ENCODE measurements around the gene GPHA2. TPM values are rescaled to one million over a fixed set of nuclear protein-coding genes. Genes with fewer than 3 reads are reported as not detected.
A peak's percentile ranks its signal among the peaks of the same experiment; 100 is the strongest.

The GPHA2 gene
- total and polyA plus RNA-seq, 8 donors = 0.30 to 0.50 TPM; not detected in 6

GRCh38 chr11:64898076-64898445 lies 37.6 kb downstream of the GPHA2 start:
- TF ChIP-seq CTCF (IDR thresholded peaks at IDR 0.05) (no peak), POLR2A (IDR thresholded peaks at IDR 0.05) (no peak), POLR2AphosphoS5 (IDR thresholded peaks at IDR 0.05) (no peak), EP300 (IDR thresholded peaks at IDR 0.05) (no peak)
- Histone ChIP-seq H3K4me1 (peaks cover 11 to 16% (median 14%) of the 10 kb centered on the region in 4 donors), H3K27ac (no peak overlapping the region), H3K36me3 (peaks cover 53 to 87% (median 86%) of the 10 kb centered on the region in 4 donors), H3K27me3 (no peaks in the 10 kb centered on the region), H3K4me3 (no peak overlapping the region), H3K9me3 (no peaks in the 10 kb centered on the region)
- DNase-seq = no peak
- WGBS, 5 donors = 94 to 100% (median 96%) methylated on average over 3 to 9 of the region's 9 CpGs
- intact Hi-C loops (cut with DNase I; ENCODE audit: low total_unique reads) = no loop called here

DNA sequence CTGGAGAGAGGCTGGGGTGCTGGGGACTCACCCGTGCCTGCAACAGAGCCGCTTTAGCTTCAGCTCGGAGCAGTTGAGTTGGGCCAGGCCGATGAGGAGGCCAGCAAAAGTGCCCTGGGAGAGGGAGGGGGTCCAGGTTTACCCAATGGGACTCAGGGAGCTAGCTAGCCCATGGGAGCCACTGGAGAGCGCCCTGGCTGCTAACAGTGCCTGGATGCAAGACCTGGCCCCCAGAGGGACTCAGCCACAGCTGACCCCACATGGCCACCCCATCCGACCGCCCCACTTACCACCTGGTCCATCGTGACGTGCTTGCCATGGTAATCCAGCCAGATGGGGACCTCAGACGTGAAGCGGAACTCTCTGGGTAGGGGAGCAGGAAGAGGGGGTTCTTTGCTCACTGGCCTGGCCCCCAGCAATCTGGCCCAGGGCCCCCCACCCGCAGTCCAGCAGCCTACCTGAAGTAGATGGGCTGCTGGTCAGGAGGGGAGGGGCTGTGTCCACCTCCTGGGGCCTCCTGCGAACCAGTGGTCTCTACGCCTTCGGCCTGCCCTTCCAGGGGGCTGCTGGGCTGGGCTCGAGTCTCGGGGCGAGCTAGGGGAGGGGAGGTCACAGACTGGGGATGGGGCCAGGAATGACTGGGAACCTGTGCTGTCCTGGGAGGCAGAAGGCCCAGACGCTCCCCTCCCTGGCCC lies 38.2 kb downstream of the GPHA2 start:
- DNase-seq = no peak
- no peaks in the 10 kb centered on the region for H3K27me3 ChIP-seq
- H3K4me1 ChIP-seq = peaks cover 11 to 21% (median 14%) of the 10 kb centered on the region in 4 donors
- TF ChIP-seq CTCF (IDR thresholded peaks at IDR 0.05) (no peak), POLR2A (IDR thresholded peaks at IDR 0.05) (no peak), EP300 (IDR thresholded peaks at IDR 0.05) (no peak), POLR2AphosphoS5 (IDR thresholded peaks at IDR 0.05) (no peak)
- H3K4me3 ChIP-seq = no peak overlapping the region
- WGBS, 5 donors = 90 to 95% (median 93%) methylated on average over 8 to 19 of the region's 19 CpGs
- peaks cover 48 to 81% (median 81%) of the 10 kb centered on the region in 4 donors for H3K36me3 ChIP-seq
- no peaks in the 10 kb centered on the region for H3K9me3 ChIP-seq
- H3K27ac ChIP-seq = no peak overlapping the region
- intact Hi-C loops (cut with DNase I; ENCODE audit: low total_unique reads) = no loop called here

GRCh38 chr11:64896448-64897022 lies 39.2 kb downstream of the GPHA2 start:
- Histone ChIP-seq H3K36me3 (peaks cover 38 to 72% (median 71%) of the 10 kb centered on the region in 4 donors), H3K27ac (no peak overlapping the region), H3K9me3 (no peaks in the 10 kb centered on the region), H3K27me3 (no peaks in the 10 kb centered on the region), H3K4me1 (peaks cover 11 to 21% (median 17%) of the 10 kb centered on the region in 4 donors), H3K4me3 (no peak overlapping the region)
- intact Hi-C loops (cut with DNase I; ENCODE audit: low total_unique reads) = no loop called here
- no peak for TF ChIP-seq CTCF (IDR thresholded peaks at IDR 0.05)
- TF ChIP-seq POLR2A (IDR thresholded peaks at IDR 0.05) = no peak
- no peak for TF ChIP-seq POLR2AphosphoS5 (IDR thresholded peaks at IDR 0.05)
- no peak for TF ChIP-seq EP300 (IDR thresholded peaks at IDR 0.05)
- no peak for DNase-seq
- 84 to 90% (median 88%) methylated on average over 6 to 14 of the region's 14 CpGs for WGBS, 5 donors

- TF ChIP-seq CTCF (IDR thresholded peaks at IDR 0.05) (no peak), POLR2A (IDR thresholded peaks at IDR 0.05) (no peak), POLR2AphosphoS5 (IDR thresholded peaks at IDR 0.05) (no peak)
- Histone ChIP-seq H3K27ac (peak overlapping the region in 3 of 5 donors; percentile 84 to 94 (median 86)), H3K4me3 (no peak overlapping the region), H3K9me3 (no peaks in the 10 kb centered on the region), H3K36me3 (peaks cover 25 to 56% (median 55%) of the 10 kb centered on the region in 4 donors), H3K4me1 (peaks cover 15 to 35% (median 25%) of the 10 kb centered on the region in 4 donors), H3K27me3 (no peaks in the 10 kb centered on the region)
- DNase-seq = no peak
- intact Hi-C loops (cut with DNase I; ENCODE audit: low total_unique reads) = no loop called here
- 82 to 87% (median 83%) methylated on average over 34 to 39 of the region's 39 CpGs; no CpG with 5 or more reads in 1 of the 5 donors for WGBS, 5 donors
Observed at GRCh38 chr11:64894812-64895452, 40.8 kb downstream of the GPHA2 start.

All from stomach (tissue), 9 donors.